ENCODE measurements around the gene EIF3D. TPM values are rescaled to one million over a fixed set of nuclear protein-coding genes. Genes with fewer than 3 reads are reported as not detected.
A peak's percentile ranks its signal among the peaks of the same experiment; 100 is the strongest.

The EIF3D gene, protein sequence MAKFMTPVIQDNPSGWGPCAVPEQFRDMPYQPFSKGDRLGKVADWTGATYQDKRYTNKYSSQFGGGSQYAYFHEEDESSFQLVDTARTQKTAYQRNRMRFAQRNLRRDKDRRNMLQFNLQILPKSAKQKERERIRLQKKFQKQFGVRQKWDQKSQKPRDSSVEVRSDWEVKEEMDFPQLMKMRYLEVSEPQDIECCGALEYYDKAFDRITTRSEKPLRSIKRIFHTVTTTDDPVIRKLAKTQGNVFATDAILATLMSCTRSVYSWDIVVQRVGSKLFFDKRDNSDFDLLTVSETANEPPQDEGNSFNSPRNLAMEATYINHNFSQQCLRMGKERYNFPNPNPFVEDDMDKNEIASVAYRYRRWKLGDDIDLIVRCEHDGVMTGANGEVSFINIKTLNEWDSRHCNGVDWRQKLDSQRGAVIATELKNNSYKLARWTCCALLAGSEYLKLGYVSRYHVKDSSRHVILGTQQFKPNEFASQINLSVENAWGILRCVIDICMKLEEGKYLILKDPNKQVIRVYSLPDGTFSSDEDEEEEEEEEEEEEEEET
- polyA plus RNA-seq (2011; rRNA removed) (420 and 505 TPM in 2 replicates), polyA minus RNA-seq (2011; rRNA and poly(A)+ RNA removed) (212 and 368 TPM in 2 replicates)

DNA sequence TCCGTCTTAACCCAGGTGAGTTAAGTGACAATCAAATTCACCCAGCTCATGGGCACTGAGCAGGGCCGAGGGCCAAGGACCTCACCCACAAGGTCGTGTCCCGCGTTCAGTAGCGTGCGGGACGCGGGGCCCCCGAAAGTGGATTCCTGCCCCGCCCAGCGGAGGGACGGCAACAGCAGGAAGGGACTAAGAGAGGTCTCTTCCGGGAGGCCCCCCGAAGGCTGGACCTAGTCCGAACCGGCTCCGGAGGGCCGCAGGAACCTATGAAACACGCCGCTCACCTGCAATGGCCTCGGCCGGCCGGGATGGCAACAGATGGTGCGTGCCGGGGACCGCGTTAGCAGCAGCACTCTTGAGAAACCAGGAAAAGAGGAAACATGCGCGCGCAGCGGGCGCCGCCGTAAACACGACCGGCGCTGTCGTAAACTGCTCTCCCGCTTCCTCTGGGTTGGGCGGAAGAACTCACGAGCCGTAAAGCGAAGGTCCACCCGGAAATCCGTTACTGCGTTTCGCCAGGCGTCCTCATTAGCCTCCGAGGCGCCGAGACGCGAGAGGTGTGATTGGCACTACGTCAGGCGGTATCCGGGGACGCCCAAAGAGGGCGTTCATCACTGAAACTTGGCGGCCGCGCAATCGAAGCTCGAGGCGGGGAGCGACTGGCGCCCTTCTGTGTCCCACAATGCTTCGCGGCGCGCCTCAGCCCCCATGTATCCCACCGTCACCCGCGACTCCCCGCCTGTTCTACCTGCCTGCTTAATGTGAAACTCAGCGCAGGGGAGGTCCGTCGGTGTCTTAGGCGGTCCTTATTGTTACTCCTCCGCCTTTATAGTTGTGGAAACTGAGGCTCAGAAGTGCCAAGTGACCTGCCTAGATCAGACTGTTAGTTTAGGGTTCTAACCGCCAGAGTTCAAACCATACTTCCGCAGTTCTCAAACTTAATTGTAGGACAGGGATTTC is at the start of gene EIF3D:
Gene EIF3D, minus strand, starts transcription at position 372 of the 957 bp plus-strand sequence. CDS start 3,045 bp downstream, outside the sequence.
- ChIA-PET CTCF (interaction anchor here (0.7 to 3.5 kb wide), 2 partner anchors 18 to 199 kb away, joined by 3 to 13 read pairs; no protein-coding TSS in a partner anchor), POLR2A (interaction anchor here (0.6 to 0.7 kb wide), 3 partner anchors 16 to 1161 kb away, joined by 3 to 7 read pairs (median 3); no protein-coding TSS in a partner anchor)

DNA sequence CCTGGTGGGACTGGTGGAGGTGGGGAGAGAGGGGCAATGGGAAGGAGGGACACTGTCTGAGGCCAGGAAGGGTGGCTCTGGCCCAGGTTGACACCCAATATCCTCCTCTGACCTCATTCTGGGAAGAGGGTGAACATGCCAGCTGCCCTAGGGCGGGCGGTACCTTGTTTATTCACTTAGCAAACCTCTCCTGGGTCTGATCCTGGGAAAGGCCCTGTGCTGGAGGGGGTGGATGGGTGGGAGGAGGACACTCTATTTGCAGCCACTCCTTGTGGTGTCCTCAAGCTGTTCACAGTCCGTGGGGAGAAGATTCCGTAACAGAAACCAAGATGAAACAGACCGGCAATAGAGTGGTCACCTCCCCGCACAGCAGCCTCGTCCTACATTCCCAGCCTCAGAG is 49.7 kb upstream of the EIF3D start:
- H3K36me3 ChIP-seq (ENCODE audit: control insufficient read depth, insufficient read depth, low read length), result no peaks in the 10 kb centered on the region
- CTCF ChIA-PET, result no interaction called here
- POLR2A ChIA-PET, result no interaction called here
- DNase-seq (ENCODE audit: low read depth), result no peak
- no peak overlapping the region for H3K4me3 ChIP-seq (ENCODE audit: low read depth, low read length)
- H3K27me3 ChIP-seq (ENCODE audit: control insufficient read depth, insufficient read depth, low read length), result peaks cover 27% of the 10 kb centered on the region
- TF ChIP-seq, protein P1, sequence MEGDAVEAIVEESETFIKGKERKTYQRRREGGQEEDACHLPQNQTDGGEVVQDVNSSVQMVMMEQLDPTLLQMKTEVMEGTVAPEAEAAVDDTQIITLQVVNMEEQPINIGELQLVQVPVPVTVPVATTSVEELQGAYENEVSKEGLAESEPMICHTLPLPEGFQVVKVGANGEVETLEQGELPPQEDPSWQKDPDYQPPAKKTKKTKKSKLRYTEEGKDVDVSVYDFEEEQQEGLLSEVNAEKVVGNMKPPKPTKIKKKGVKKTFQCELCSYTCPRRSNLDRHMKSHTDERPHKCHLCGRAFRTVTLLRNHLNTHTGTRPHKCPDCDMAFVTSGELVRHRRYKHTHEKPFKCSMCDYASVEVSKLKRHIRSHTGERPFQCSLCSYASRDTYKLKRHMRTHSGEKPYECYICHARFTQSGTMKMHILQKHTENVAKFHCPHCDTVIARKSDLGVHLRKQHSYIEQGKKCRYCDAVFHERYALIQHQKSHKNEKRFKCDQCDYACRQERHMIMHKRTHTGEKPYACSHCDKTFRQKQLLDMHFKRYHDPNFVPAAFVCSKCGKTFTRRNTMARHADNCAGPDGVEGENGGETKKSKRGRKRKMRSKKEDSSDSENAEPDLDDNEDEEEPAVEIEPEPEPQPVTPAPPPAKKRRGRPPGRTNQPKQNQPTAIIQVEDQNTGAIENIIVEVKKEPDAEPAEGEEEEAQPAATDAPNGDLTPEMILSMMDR (IDR thresholded peaks at IDR 0.05; ENCODE audit: insufficient read depth, low read depth, low read length), result no peak

More for the DNA sequence above, at the start of gene EIF3D:
- Histone ChIP-seq H3K4me3 (ENCODE audit: low read depth, low read length) (peak within 1 kb of the TSS; percentile 80), H3K36me3 (ENCODE audit: control insufficient read depth, insufficient read depth, low read length) (peaks cover 9% of the 10 kb centered on the region; the same call in 1 of the 2 replicates), H3K27me3 (ENCODE audit: control insufficient read depth, insufficient read depth, low read length) (no peaks in the 10 kb centered on the region)
- DNase-seq (ENCODE audit: low read depth), result peak; percentile 96
- TF ChIP-seq, protein P1 (IDR thresholded peaks at IDR 0.05; ENCODE audit: insufficient read depth, low read depth, low read length), result no peak

DNA sequence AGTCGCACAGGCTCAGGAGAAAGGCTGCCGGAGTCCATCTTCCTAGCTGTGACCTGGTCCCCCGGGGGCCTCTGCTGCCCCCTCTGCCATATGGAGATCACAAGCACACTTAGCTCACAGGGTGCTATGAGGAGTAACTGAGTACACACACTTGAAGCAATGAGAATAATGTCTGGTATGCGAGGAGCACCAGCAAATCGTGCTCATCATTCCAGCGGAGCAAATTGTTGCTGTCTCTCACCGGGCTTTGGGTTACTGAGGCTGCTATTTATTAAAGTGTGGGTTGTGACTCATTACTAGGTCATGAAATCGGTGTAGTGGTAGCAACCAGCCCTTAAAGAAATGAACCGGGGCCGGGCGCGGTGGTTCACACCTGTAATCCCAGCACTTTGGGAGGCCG is 48.1 kb upstream of the EIF3D start:
- H3K4me3 ChIP-seq (ENCODE audit: low read depth, low read length), result no peak overlapping the region
- POLR2A ChIA-PET, result no interaction called here
- CTCF ChIA-PET, result interaction anchor here (0.7 kb wide), 1 partner anchor 20 kb away, joined by 3 read pairs; no protein-coding TSS in a partner anchor
- DNase-seq (ENCODE audit: low read depth), result peak; percentile 88
- H3K36me3 ChIP-seq (ENCODE audit: control insufficient read depth, insufficient read depth, low read length), result no peaks in the 10 kb centered on the region
- TF ChIP-seq, protein P1 (IDR thresholded peaks at IDR 0.05; ENCODE audit: insufficient read depth, low read depth, low read length), result 0 out of 2 replicates have a peak, but pooled peaks have one; percentile 23
- peaks cover 19% of the 10 kb centered on the region for H3K27me3 ChIP-seq (ENCODE audit: control insufficient read depth, insufficient read depth, low read length)

DNA sequence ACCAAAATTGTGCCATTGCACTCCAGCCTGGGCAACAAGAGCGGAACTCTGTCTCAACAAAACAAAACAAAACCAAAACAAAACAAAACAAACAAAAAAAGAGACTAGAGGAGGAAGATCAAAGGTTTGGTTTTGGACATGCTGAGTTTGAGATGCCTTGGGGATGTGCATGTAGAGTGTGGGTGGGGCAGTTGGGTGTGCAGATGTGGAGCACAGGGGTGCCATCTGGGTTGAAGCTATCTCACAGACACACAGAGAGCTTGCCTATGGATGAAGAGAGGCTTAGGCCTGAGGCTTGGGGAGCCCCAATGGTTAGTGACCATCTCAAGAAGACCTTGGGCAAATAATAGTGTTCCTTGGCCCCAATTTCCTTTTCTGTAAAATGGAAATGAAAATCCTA is 45.8 kb upstream of the EIF3D start:
- no peak for DNase-seq (ENCODE audit: low read depth)
- no peaks in the 10 kb centered on the region for H3K36me3 ChIP-seq (ENCODE audit: control insufficient read depth, insufficient read depth, low read length)
- ChIA-PET POLR2A (no interaction called here), CTCF (no interaction called here)
- peaks cover 10% of the 10 kb centered on the region for H3K27me3 ChIP-seq (ENCODE audit: control insufficient read depth, insufficient read depth, low read length)
- no peak overlapping the region for H3K4me3 ChIP-seq (ENCODE audit: low read depth, low read length)
- TF ChIP-seq, protein P1 (IDR thresholded peaks at IDR 0.05; ENCODE audit: insufficient read depth, low read depth, low read length), result no peak

Data from BJ (cell line).